Gastroesophageal sphincter (tissue), 4 donors: Measurements from ENCODE around the gene RFX3. TPM values are rescaled to one million over a fixed set of nuclear protein-coding genes. Genes with fewer than 3 reads are reported as not detected.

Experiments
- ATAC-seq: fragments of 150-250 bp; one replicate; pipeline ENCODE4 v1.9.1; 2016; ENCODE audit warnings: mild to moderate bottlenecking, moderate library complexity
- H3K27ac ChIP-seq, 4 donors: fragments of 200-600 bp; sonication (generic) in 3 of 4; 1 replicate in 3 of 4; 2 replicates in 1 of 4; pipeline ENCODE4 v1.5.1; 2016 to 2019
- H3K27me3 ChIP-seq: fragments of 200-600 bp; sonication (generic); one replicate; pipeline ENCODE4 v1.5.1; 2019
- H3K36me3 ChIP-seq, 2 donors: fragments of 200-600 bp; sonication (generic); one replicate each; pipeline ENCODE4 v1.5.1; 2019; ENCODE audit warnings: control low read depth in 1 of 2
- H3K4me1 ChIP-seq, 3 donors: fragments of 200-600 bp; sonication (generic); 1 replicate in 2 of 3; 2 replicates in 1 of 3; pipeline ENCODE4 v1.5.1; 2016 to 2019; ENCODE audit warnings: control low read depth in 2 of 3
- H3K4me3 ChIP-seq, 2 donors: fragments of 200-600 bp; sonication (generic); one replicate each; pipeline ENCODE4 v1.5.1; 2019; ENCODE audit warnings: mild to moderate bottlenecking in 1 of 2, moderate library complexity in 1 of 2
- H3K9me3 ChIP-seq, 3 donors: fragments of 200-600 bp; sonication (generic); one replicate each; pipeline ENCODE4 v1.5.1; 2017 to 2019; ENCODE audit warnings: control low read depth in 2 of 3
- EP300 ChIP-seq: sonication (generic); formaldehyde crosslinking; IDR thresholded peaks from one replicate; pipeline ENCODE4 v1.6.1; 2017; ENCODE audit warnings: antibody characterized with exemption, mild to moderate bottlenecking
- POLR2A ChIP-seq, 2 donors: fragments of 450-650 bp; IDR thresholded peaks; one replicate each; pipeline ENCODE4 v1.6.1; 2017; ENCODE audit warnings: antibody characterized with exemption in 2 of 2, mild to moderate bottlenecking in 2 of 2, moderate library complexity in 1 of 2
- POLR2AphosphoS5 ChIP-seq: sonication (generic); formaldehyde crosslinking; IDR thresholded peaks from one replicate; pipeline ENCODE4 v1.6.1; 2017; ENCODE audit warnings: antibody characterized with exemption
- WGBS, 2 donors: methylation state at CpG; one replicate each; pipeline ENCODE4 v1.1.5; 2018; ENCODE audit warnings: low coverage in 1 of 2; 5-methylcytosine and 5-hydroxymethylcytosine counted together
- total RNA-seq, 4 donors: library from RNA; depleted of rRNA; stranded (reverse); fragments of >200 nt; gene quantifications; one replicate each; pipeline ENCODE4 v1.1.0, GENCODE V29; 2016
- TF ChIP-seq, protein P1 (sequence below), 4 experiments: fragments of 200-600 bp in 2 of 4; fragments of 450-650 bp in 2 of 4; sonication (generic) in 1 of 4; IDR thresholded peaks; one replicate each; pipeline ENCODE4 v1.5.1; 2017 to 2019; ENCODE audit warnings: antibody characterized with exemption in 4 of 4, mild to moderate bottlenecking in 2 of 4, moderate library complexity in 2 of 4

Gene RFX3
- total RNA-seq, 4 donors from 2014 or later = 5.6 to 9.0 (median 7.7) TPM

DNA sequence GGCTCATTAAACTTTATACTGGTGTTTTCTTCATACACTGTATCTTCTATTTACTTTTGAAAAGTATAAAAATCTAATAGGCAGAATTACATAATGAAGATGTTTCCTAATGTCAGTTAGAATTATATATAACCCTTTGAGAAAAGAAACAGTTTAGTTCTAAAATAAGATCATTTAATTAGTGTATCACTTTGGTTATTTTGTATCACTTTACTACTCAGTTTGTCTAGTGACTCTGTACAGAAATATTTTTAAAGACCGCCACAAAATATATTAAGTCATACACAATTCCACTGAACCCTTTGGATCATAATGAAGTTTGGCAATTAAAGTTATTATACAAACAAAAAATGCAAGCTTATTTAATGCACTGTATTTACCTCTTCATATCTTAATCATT, 15.0 kb downstream of the RFX3 start:
- H3K9me3 ChIP-seq = no peaks in the 10 kb centered on the region
- TF ChIP-seq, protein P1, sequence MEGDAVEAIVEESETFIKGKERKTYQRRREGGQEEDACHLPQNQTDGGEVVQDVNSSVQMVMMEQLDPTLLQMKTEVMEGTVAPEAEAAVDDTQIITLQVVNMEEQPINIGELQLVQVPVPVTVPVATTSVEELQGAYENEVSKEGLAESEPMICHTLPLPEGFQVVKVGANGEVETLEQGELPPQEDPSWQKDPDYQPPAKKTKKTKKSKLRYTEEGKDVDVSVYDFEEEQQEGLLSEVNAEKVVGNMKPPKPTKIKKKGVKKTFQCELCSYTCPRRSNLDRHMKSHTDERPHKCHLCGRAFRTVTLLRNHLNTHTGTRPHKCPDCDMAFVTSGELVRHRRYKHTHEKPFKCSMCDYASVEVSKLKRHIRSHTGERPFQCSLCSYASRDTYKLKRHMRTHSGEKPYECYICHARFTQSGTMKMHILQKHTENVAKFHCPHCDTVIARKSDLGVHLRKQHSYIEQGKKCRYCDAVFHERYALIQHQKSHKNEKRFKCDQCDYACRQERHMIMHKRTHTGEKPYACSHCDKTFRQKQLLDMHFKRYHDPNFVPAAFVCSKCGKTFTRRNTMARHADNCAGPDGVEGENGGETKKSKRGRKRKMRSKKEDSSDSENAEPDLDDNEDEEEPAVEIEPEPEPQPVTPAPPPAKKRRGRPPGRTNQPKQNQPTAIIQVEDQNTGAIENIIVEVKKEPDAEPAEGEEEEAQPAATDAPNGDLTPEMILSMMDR (IDR thresholded peaks at IDR 0.05) = no peak
- TF ChIP-seq POLR2A (IDR thresholded peaks at IDR 0.05) (no peak), EP300 (no peak), POLR2AphosphoS5 (no peak)
- no peak for ATAC-seq
- H3K27me3 ChIP-seq = no peaks in the 10 kb centered on the region
- WGBS, 2 donors = 96% methylated on average over 1 of the region's 1 CpG; no CpG with 5 or more reads in 1 of the 2 donors
- no peaks in the 10 kb centered on the region for H3K36me3 ChIP-seq
- H3K27ac ChIP-seq = no peak overlapping the region
- no peak overlapping the region for H3K4me3 ChIP-seq
- peaks cover 0 to 34% (median 0%) of the 10 kb centered on the region in 3 donors for H3K4me1 ChIP-seq

DNA sequence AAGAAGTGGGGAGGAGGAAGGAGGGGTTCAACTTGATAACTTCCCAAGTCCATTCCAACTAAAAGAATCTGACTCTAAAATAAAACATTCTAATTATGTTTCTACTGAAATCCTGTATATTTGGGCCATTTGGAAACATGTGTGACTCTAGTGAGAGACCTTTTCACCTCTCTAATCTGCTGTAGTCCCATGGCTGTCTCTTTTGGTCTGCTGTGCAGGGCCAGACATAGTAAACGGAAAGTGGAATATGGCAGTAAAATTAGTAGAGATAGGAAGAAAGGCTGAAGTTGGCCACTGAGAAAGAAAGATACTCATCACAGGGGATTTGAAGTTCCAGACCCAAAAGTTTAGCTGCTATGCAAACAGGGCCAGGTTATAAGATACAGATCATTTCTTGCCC, 15.9 kb downstream of the RFX3 start:
- WGBS, 2 donors = 78% methylated on average over 1 of the region's 1 CpG; no CpG with 5 or more reads in 1 of the 2 donors
- Histone ChIP-seq H3K36me3 (no peaks in the 10 kb centered on the region), H3K4me3 (no peak overlapping the region), H3K4me1 (peaks cover 0 to 34% (median 0%) of the 10 kb centered on the region in 3 donors), H3K27me3 (no peaks in the 10 kb centered on the region), H3K9me3 (no peaks in the 10 kb centered on the region), H3K27ac (no peak overlapping the region)
- TF ChIP-seq, protein P1 (IDR thresholded peaks at IDR 0.05) = no peak
- no peak for TF ChIP-seq POLR2AphosphoS5
- no peak for TF ChIP-seq EP300
- TF ChIP-seq POLR2A (IDR thresholded peaks at IDR 0.05) = no peak
- no peak for ATAC-seq

DNA sequence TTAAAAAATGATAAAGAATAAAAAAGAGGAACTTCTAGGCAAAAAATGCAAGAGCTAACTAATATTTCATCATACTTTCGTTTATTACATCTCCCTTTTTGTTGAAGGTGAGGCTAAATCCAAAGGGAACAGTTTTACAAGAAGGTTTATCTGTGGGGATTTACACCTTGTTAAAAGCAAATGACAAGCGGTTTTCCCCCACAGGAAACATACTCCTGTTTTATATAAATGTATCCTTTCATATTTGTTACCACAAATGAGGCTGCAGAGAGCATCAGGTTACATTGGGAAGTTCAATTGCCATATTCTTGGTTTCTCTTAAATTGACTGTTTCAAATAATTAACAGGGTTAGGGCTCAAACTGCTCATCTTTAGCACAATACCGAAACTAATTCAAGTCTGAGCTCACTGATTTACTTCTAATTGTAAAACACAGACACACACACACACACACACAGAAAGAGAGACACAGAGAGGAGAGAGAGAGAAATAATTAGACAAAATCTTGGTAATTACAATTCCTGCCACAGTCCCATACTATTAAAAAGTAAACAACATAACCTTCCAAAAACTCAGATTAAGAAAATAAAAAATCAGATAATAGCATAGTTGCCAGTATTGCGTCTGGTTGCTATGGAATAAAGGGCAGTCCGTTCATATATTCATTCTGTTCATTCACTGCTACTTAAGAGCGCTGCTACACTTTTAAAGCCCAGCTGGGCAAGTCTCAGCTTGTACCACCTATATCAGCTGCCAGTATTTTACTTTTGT, 17.1 kb downstream of the RFX3 start:
- TF ChIP-seq POLR2AphosphoS5 = no peak
- H3K27ac ChIP-seq = peak overlapping the region in 3 of 4 donors; percentile 43 to 55 (median 55)
- no peaks in the 10 kb centered on the region for H3K9me3 ChIP-seq
- WGBS, 2 donors = 64 to 65% methylated on average over 6 of the region's 6 CpGs
- H3K4me1 ChIP-seq = peaks cover 0 to 34% (median 0%) of the 10 kb centered on the region in 3 donors
- H3K4me3 ChIP-seq = peak overlapping the region; percentile 11 to 17
- no peaks in the 10 kb centered on the region for H3K36me3 ChIP-seq
- no peak for ATAC-seq
- no peaks in the 10 kb centered on the region for H3K27me3 ChIP-seq

DNA sequence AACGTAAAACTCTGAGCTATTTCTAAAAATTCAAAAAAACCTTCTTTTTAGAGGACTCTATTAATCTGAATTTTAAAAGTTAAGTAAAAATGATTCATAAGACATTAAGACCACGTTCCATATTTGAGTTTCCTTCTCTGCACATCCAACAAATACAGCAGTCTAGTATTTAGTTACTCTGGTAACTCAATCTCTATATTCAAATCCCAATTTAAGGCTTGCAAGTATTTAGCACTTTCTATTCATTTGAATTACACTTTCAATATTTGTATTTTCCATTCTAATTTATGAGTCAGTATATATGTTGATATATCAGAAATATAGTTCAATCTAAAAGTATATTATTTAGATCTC, 17.7 kb downstream of the RFX3 start:
- H3K4me3 ChIP-seq = peak overlapping the region; percentile 11 to 17
- H3K4me1 ChIP-seq = peaks cover 0 to 34% (median 0%) of the 10 kb centered on the region in 3 donors
- H3K27me3 ChIP-seq = no peaks in the 10 kb centered on the region
- H3K9me3 ChIP-seq = no peaks in the 10 kb centered on the region
- no peak for TF ChIP-seq POLR2A (IDR thresholded peaks at IDR 0.05)
- TF ChIP-seq EP300 = no peak
- TF ChIP-seq, protein P1 (IDR thresholded peaks at IDR 0.05) = no peak
- TF ChIP-seq POLR2AphosphoS5 = no peak
- no peak for ATAC-seq
- peak overlapping the region in 2 of 4 donors; percentile 55 for H3K27ac ChIP-seq
- WGBS, 2 donors = 50 to 72% methylated on average over 2 of the region's 2 CpGs
- no peaks in the 10 kb centered on the region for H3K36me3 ChIP-seq

DNA sequence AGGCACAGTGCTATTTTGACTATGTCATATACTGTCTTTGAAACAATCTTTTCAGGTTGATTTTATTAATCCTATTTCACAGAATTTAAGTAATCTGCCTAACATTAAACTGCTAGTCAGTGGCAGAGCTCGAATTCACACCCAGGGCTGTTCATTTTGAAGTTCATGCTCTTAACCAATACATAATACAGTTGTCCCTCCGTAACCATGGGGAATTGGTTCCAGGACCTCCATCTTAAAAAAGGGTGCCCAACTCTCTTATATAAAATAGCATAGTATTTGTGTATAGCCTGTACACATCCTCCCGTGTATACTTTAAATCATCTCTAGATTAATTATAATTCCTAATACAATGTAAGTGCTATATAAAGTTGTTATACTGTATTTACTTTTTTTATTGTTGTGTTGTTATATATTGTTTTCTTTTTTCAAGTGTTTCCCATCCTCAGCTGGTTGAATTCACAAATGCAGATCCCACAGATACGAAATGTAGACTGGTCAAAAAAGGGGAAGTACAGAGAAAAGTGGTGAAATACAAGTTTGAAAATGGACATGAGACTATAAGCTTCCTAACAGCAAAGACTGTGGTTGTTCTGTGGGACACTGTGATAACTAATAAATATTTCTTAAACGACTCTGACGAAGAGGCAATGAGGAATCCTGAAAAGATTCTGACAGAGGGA, 18.3 kb downstream of the RFX3 start:
- Histone ChIP-seq H3K27ac (peak overlapping the region in 2 of 4 donors; percentile 55), H3K9me3 (no peaks in the 10 kb centered on the region), H3K4me1 (peaks cover 0 to 34% (median 0%) of the 10 kb centered on the region in 3 donors), H3K27me3 (no peaks in the 10 kb centered on the region), H3K4me3 (peak overlapping the region in 1 of 2 donors; percentile 11), H3K36me3 (no peaks in the 10 kb centered on the region)
- 69 to 85% methylated on average over 6 of the region's 6 CpGs for WGBS, 2 donors
- ATAC-seq = no peak
- no peak for TF ChIP-seq POLR2AphosphoS5
- no peak for TF ChIP-seq EP300
- no peak for TF ChIP-seq POLR2A (IDR thresholded peaks at IDR 0.05)
- TF ChIP-seq, protein P1 (IDR thresholded peaks at IDR 0.05) = no peak
